ENCODE measurements around the gene CCDC158. TPM values are rescaled to one million over a fixed set of nuclear protein-coding genes. Genes with fewer than 3 reads are reported as not detected.
"Not testable (repeated sequence)": the region's sequence is repeated elsewhere in the genome, so short reads cannot be mapped to it uniquely, and the experiment has no call there.

Gene CCDC158
- total RNA-seq, 1 donor from 2014 or later = 0.69 TPM

DNA sequence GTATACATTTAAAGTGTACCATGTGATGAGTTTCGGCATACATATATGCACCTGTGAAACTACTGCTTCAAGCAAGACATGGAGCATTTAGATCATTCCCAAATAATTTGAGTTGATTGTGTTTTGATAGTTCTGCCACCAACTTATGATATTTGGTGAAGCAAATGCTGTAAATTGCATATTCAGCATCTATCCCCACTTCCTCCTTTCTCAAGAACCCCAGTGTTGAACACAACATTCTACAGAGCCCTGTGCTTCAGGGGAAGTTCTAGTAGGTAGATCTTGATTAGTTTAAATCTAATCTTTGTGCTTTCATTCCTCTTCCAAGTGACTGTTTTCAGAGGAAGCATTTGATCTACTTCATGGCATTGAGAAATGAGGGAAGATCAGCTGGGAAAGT is 8.7 kb upstream of the CCDC158 start:
- DNase-seq = no peak

DNA sequence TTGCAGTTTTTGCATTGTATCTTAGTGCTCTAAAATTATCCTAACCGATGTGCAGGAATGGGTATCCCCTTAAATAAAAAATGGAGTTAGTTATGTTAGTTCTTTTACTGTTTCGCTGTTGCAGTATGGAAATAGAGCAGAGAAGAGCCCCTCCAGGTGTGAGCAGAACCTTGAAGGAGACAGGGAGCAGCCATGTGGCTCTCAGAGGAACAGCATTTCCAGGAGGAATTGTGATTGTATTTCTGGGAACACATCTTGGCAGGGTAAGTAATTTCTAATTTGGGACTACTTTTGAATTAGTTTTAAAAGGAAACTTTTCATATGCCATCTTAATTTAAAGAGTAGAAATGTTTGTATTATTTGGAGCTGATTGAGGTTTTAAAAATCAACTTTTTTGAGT is 5.3 kb upstream of the CCDC158 start:
- no peak for DNase-seq

DNA sequence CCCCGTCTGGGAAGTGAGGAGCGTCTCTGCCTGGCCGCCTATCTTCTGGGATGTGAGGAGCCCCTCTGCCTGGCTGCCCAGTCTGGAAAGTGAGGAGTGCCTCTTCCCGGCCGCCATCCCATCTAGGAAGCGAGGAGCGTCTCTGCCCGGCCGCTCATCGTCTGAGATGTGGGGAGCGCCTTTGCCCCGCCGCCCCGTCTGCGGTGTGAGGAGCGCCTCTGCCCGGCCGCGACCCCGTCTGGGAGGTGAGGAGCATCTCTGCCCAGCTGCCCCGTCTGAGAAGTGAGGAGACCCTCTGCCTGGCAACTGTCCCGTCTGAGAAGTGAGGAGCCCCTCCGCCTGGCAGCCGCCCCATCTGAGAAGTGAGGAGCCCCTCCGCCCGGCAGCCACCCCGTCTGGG is 2.2 kb upstream of the CCDC158 start:
- DNase-seq = not testable (repeated sequence)

- no peak for DNase-seq
Observed at GRCh38 chr4:76420188-76420761, 666 bp downstream of the CCDC158 start.

DNA sequence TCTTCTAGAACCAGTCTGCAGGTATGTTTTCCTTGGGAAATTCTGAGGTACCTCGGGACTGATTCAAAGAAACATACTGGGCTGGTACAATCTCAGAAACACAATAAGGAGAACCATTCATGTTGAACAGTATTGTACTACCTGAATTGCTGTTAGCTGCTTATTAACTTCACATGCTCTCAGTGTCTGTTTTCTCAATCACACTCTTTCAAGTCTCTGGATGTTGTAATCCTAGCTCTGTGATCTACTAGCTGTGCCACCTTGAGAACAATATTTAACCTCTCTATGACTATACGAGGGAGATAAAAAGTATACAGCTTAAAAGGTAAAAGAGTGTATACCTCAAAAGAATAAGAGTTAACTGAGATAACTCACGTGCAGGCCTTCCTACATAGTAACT is 10.3 kb downstream of the CCDC158 start:
- DNase-seq = no peak

DNA sequence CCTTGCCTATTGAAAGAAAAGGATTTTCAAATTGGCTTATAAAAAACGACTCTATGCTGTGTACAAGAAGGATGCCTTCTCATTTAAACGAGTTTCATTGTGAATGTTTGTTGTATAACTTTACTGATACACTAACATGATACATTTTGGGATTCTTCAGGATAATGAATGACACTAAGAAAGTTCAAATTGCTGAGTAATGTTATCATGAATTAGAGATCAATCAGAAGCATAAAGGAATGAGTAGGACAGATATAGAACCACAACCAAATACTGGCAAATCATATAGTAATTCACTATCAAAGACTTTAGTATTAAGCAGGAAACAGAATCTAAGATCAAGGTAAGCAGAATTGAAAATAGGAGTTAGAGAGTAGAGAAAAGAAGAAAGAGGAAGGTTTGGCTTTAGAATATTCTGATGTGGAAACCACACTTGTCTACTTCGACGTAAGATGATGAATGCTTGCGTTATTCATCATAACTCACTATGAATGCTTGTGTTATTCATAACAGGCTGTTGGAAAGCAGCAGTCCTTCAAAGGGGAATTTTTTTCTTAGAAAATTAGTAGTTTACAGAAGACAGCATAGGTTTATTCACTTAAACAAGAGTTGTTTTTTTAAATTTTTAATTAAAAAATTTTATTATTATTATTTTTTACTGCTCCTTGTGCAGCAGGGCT is 13.4 kb downstream of the CCDC158 start:
- DNase-seq = no peak

DNA sequence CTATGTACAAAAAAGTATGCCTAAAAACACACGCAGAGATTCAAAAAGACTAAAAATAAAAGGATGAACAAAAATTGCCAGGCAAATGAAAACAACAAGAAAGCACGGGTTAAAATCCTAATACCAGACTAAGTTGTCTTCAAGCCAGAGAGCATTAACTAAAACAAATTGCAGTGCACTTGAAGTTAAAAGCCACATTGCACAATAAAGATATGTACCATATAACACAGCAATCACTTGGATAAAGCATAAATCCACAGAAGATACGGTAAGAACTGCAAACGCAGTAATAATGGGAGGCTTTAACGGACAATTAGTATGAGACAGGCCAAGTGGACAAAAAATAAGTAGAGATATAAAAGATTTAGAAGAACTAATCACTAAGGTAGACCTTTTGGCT is 14.9 kb downstream of the CCDC158 start:
- no peak for DNase-seq

DNA sequence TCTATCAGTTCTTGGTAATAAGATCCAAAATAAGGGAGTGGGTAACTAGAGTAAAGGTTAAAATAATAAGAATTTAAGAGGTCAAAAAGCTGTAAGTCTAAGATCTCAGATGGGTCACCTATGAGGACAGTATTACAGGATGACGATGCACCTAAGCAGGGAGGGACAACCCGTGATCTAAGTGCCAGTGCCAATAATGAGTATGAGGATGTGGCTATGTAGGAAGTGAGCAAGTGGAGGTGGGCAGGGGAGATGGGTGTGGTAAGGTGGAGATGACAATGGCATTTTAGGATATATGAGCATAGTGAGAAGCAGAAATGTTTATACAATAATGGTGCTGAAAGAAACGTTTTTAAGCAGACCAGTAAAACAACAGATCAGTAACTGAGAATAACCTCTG is 19.3 kb downstream of the CCDC158 start:
- DNase-seq = no peak

- no peak for DNase-seq
Observed at GRCh38 chr4:76388160-76388908, 32.6 kb downstream of the CCDC158 start.

GRCh38 chr4:76386566-76387305 is 34.2 kb downstream of the CCDC158 start:
- DNase-seq = no peak

DNA sequence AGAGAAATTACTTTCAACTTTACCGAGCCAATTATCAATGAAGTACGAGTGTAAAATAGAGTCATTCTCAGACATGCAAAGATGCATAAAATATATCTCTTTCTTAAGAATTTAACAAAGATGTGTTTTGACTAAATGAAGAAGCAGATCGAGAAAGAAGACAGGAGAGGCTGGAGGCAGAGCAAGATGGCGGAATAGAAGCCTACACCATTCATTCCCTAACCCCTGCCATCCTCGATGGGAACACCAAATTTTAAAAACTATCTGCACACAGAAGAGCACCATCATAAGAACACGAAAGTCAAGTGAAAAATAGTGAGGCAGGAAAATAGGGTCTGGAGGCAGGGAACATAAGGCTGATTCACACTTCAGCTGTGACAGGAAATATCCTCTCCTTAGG is 35.0 kb downstream of the CCDC158 start:
- DNase-seq = no peak

GRCh38 chr4:76384052-76384451 is 36.9 kb downstream of the CCDC158 start:
- DNase-seq = no peak

- DNase-seq = no peak
Observed at GRCh38 chr4:76383001-76383400, 37.9 kb downstream of the CCDC158 start.

- no peak for DNase-seq
Observed at GRCh38 chr4:76381986-76382385, 39.0 kb downstream of the CCDC158 start.

- DNase-seq = no peak
Observed at GRCh38 chr4:76380561-76380960, 40.4 kb downstream of the CCDC158 start.

- no peak for DNase-seq
Observed at GRCh38 chr4:76377911-76378310, 43.0 kb downstream of the CCDC158 start.

DNA sequence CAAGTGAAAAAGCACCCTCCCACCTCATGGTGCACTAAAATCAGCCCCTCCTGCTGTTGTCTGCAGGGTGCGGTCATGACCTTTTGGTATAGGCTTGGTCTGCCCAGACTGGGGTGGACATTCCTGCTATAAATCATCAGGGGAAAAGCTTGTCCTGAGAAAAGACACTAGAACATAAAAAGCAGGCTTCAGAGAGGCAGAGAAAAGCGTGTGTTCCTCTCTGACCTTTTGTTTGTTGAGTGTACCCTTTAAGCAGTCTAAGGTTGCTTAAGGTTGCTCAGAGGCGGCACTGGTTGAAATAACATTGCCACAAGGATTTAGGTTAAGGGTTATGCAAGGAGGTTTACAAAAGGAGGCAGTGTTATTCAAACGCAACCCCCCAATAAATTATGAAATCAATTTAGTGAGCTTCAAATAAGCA is 43.5 kb downstream of the CCDC158 start:
- DNase-seq = no peak

GRCh38 chr4:76376534-76376933 is 44.4 kb downstream of the CCDC158 start:
- no peak for DNase-seq

GRCh38 chr4:76375703-76376102 is 45.2 kb downstream of the CCDC158 start:
- DNase-seq = no peak

- no peak for DNase-seq
Observed at GRCh38 chr4:76374798-76375197, 46.1 kb downstream of the CCDC158 start.

- DNase-seq = no peak
Observed at GRCh38 chr4:76373919-76374552, 46.9 kb downstream of the CCDC158 start.

DNA sequence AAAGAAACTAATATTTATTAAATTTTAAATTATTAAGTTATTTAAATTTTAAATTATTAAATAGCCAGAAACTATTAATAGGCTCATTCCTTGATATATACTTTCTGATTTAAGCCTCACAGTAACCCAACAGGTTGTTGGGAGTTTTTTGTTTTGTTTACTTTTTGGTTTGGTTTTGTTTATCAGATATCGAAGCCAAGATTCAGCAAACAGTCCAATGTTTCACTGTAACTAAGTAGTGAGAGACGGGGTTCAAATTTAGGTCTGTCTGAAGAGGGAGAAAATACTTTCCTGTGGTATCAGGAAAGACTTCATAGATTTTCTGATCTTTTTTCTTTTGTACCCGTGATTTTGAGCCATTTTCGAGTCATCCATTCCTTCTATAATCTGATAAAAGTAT is 54.2 kb downstream of the CCDC158 start:
- DNase-seq = no peak

All from skin of body (tissue), 2 donors.